Stomach (tissue), 9 donors: Measurements from ENCODE around the gene CAPN12. TPM values are rescaled to one million over a fixed set of nuclear protein-coding genes. Genes with fewer than 3 reads are reported as not detected.

ENCODE experiments used
- DNase-seq, 2 donors: peaks; one replicate each; pipeline versions ENCODE4 v3.0.0 to v3.0.0-alpha.2; 2013 to 2019
- H3K27ac ChIP-seq, 5 donors: fragments of 200-600 bp in 4 of 5; sonication (generic) in 4 of 5; one replicate each; pipeline ENCODE4 v1.5.1; 2013 to 2019; ENCODE audit warnings: mild to moderate bottlenecking in 1 of 5, moderate library complexity in 1 of 5
- H3K27me3 ChIP-seq, 3 donors: fragments of 200-600 bp; sonication (generic); one replicate each; pipeline ENCODE4 v1.5.1; 2017 to 2019; ENCODE audit warnings: mixed run types in 1 of 3
- H3K36me3 ChIP-seq, 4 donors: fragments of 200-600 bp; sonication (generic); 1 replicate in 3 of 4; 2 replicates in 1 of 4; pipeline ENCODE4 v1.5.1; 2016 to 2019
- H3K4me1 ChIP-seq, 4 donors: fragments of 200-600 bp; sonication (generic); one replicate each; pipeline ENCODE4 v1.5.1; 2016 to 2019
- H3K4me3 ChIP-seq, 4 donors: fragments of 200-600 bp; sonication (generic) in 3 of 4; one replicate each; pipeline ENCODE4 v1.5.1; 2016 to 2019; ENCODE audit warnings: mild to moderate bottlenecking in 1 of 4
- H3K9me3 ChIP-seq, 4 donors: fragments of 200-600 bp; sonication (generic); one replicate each; pipeline ENCODE4 v1.5.1; 2016 to 2019
- CTCF ChIP-seq, 7 experiments: fragments of 450-650 bp in 4 of 7; fragments of 200-600 bp in 3 of 7; sonication (generic) in 3 of 7; IDR thresholded peaks; one replicate each; pipeline ENCODE4 v1.5.1; 2016 to 2019; ENCODE audit warnings: antibody characterized with exemption in 7 of 7, control low read depth in 2 of 7, mild to moderate bottlenecking in 1 of 7
- EP300 ChIP-seq: sonication (generic); formaldehyde crosslinking; IDR thresholded peaks from one replicate; pipeline ENCODE4 v1.6.1; 2017; ENCODE audit warnings: antibody characterized with exemption
- POLR2A ChIP-seq, 4 donors: fragments of 450-650 bp; IDR thresholded peaks; one replicate each; pipeline ENCODE4 v1.6.1; 2016; ENCODE audit warnings: antibody characterized with exemption in 4 of 4, control low read depth in 2 of 4, mild to moderate bottlenecking in 1 of 4, moderate library complexity in 1 of 4
- POLR2AphosphoS5 ChIP-seq, 3 donors: sonication (generic); formaldehyde crosslinking; IDR thresholded peaks; one replicate each; pipeline ENCODE4 v1.6.1; 2016; ENCODE audit warnings: antibody characterized with exemption in 3 of 3
- WGBS, 5 donors: extraction: QIAGEN DNeasy Blood & Tissue Kit in 3 of 5; methylation state at CpG; one replicate each; pipeline versions ENCODE4 v1.1.5 to v1.1.7; 2013 to 2018; 5-methylcytosine and 5-hydroxymethylcytosine counted together
- intact Hi-C: fragments of 100-400 bp; cut with DNase I; formaldehyde crosslinking; loops from one replicate; pipeline ENCODE4 v1.15.1; 2023; ENCODE audit warnings: low total_unique reads
- polyA plus RNA-seq, 3 donors: library from polyadenylated mRNA; stranded (reverse); fragments of 200-250 nt; gene quantifications; one replicate each; pipeline ENCODE4 v1.2.3, GENCODE V29; 2013
- total RNA-seq, 5 donors: library from RNA; depleted of rRNA; stranded (reverse); fragments of >200 nt; gene quantifications; one replicate each; pipeline versions ENCODE4 v1.1.0 to v1.2.3, GENCODE V29; 2014 to 2016
- donor health status: healthy with polysubstance abuse.
- donor health status: Bipolar disorder and iron deficiency.
- donor health status: healthy.

Gene CAPN12
- total and polyA plus RNA-seq, 8 donors, result 1.2 to 33.3 (median 5.6) TPM

GRCh38 chr19:38736413-38737280, 7.6 kb downstream of the CAPN12 start:
- Histone ChIP-seq H3K36me3 (peaks cover 0 to 4% (median 2%) of the 10 kb centered on the region in 4 donors), H3K4me1 (peaks cover 27 to 56% (median 54%) of the 10 kb centered on the region in 4 donors), H3K27ac (peak overlapping the region; percentile 65 to 82 (median 78)), H3K27me3 (peaks cover 0 to 10% (median 0%) of the 10 kb centered on the region in 3 donors), H3K9me3 (no peaks in the 10 kb centered on the region), H3K4me3 (peak overlapping the region; percentile 41 to 54 (median 46))
- DNase-seq, result peak; percentile 83 to 89
- intact Hi-C loops, result no loop called here
- TF ChIP-seq POLR2A (IDR thresholded peaks at IDR 0.05), result no peak
- TF ChIP-seq POLR2AphosphoS5 (IDR thresholded peaks at IDR 0.05), result no peak
- no peak for TF ChIP-seq CTCF (IDR thresholded peaks at IDR 0.05)
- TF ChIP-seq EP300, result no peak
- WGBS, 5 donors, result 6 to 18% (median 12%) methylated on average over 16 to 36 of the region's 36 CpGs

- WGBS, 5 donors, result 1 to 5% (median 2%) methylated on average over 13 to 42 of the region's 42 CpGs; no CpG with 5 or more reads in 1 of the 5 donors
- H3K27me3 ChIP-seq, result peaks cover 0 to 10% (median 0%) of the 10 kb centered on the region in 3 donors
- DNase-seq, result peak; percentile 64 to 86
- H3K4me1 ChIP-seq, result peaks cover 33 to 62% (median 59%) of the 10 kb centered on the region in 4 donors
- H3K27ac ChIP-seq, result peak overlapping the region; percentile 65 to 82 (median 78)
- no peaks in the 10 kb centered on the region for H3K9me3 ChIP-seq
- H3K4me3 ChIP-seq, result peak overlapping the region; percentile 41 to 54 (median 46)
- intact Hi-C loops, result no loop called here
- no peak for TF ChIP-seq CTCF (IDR thresholded peaks at IDR 0.05)
- peak in 2 of 3 donors; percentile 36 to 41 for TF ChIP-seq POLR2AphosphoS5 (IDR thresholded peaks at IDR 0.05)
- peaks cover 3 to 10% (median 9%) of the 10 kb centered on the region in 4 donors for H3K36me3 ChIP-seq
Observed at GRCh38 chr19:38736036-38736412, 8.2 kb downstream of the CAPN12 start.

GRCh38 chr19:38735257-38735686, 9.0 kb downstream of the CAPN12 start:
- Histone ChIP-seq H3K4me1 (peaks cover 36 to 69% (median 64%) of the 10 kb centered on the region in 4 donors), H3K9me3 (no peaks in the 10 kb centered on the region), H3K27ac (peak overlapping the region; percentile 81 to 93 (median 84)), H3K4me3 (peak overlapping the region; percentile 14 to 44 (median 28)), H3K27me3 (peaks cover 0 to 10% (median 0%) of the 10 kb centered on the region in 3 donors), H3K36me3 (peaks cover 11 to 17% (median 16%) of the 10 kb centered on the region in 4 donors)
- intact Hi-C loops, result no loop called here
- TF ChIP-seq EP300 (no peak), POLR2AphosphoS5 (IDR thresholded peaks at IDR 0.05) (no peak), CTCF (IDR thresholded peaks at IDR 0.05) (no peak), POLR2A (IDR thresholded peaks at IDR 0.05) (no peak)
- WGBS, 5 donors, result 9 to 66% (median 21%) methylated on average over 8 to 18 of the region's 18 CpGs
- DNase-seq, result peak; percentile 52 to 79

- WGBS, 5 donors, result 29 to 40% (median 37%) methylated on average over 5 to 13 of the region's 13 CpGs
- Histone ChIP-seq H3K4me3 (peak overlapping the region; percentile 14 to 44 (median 28)), H3K27ac (peak overlapping the region; percentile 81 to 93 (median 84)), H3K36me3 (peaks cover 13 to 23% (median 21%) of the 10 kb centered on the region in 4 donors), H3K27me3 (peaks cover 0 to 10% (median 0%) of the 10 kb centered on the region in 3 donors), H3K4me1 (peaks cover 36 to 73% (median 65%) of the 10 kb centered on the region in 4 donors), H3K9me3 (no peaks in the 10 kb centered on the region)
- peak; percentile 45 to 54 for DNase-seq
- intact Hi-C loops, result no loop called here
- no peak for TF ChIP-seq POLR2AphosphoS5 (IDR thresholded peaks at IDR 0.05)
- no peak for TF ChIP-seq CTCF (IDR thresholded peaks at IDR 0.05)
- no peak for TF ChIP-seq POLR2A (IDR thresholded peaks at IDR 0.05)
- TF ChIP-seq EP300, result no peak
Observed at GRCh38 chr19:38734426-38735256, 9.6 kb downstream of the CAPN12 start.
